NCI-H748 (cell line): ENCODE measurements around the gene XBP1.
A peak's percentile ranks its signal among the peaks of the same experiment; 100 is the strongest.
"Not testable (repeated sequence)": the region's sequence is repeated elsewhere in the genome, so short reads cannot be mapped to it uniquely, and the experiment has no call there.

Source experiments
- DNase-seq: peaks from one replicate; lab custom pipeline; 2025; ENCODE audit not compliant: unreplicated experiment; lab: John Stamatoyannopoulos, UW

XBP1 gene

DNA sequence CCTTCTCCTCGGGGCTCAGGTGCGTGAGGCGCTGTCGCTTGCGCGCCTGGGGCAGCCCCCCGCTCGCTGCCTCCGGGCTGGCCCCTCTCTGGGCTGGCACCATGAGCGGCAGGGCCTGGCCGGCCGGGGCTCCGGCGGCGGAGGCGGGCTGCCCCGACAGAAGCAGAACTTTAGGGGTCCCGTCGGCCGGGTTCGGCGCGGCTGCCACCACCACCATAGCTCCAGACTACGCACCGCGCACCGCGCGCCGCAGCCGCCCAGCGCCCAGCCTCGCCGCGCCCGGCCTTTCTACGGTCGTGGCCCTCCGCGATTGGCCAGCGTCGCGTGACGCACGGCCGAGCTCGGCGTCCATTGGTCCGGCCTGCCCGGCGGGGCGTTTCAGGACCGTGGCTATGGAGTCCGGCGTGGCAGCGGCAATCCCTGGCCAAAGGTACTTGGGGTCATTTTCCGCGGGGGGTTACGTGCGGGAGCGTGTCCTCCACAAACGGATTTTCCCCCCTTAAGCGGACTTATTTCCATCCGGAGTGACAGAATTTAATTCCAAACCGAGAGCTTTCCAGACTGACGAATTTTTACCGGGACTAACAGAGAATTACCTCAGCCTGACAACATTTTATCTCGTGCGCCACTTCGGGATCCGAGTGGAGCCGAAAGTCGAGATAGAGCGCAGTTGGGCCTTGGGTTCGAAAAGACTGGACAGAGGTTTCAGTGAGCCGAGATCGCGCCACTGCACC, at the start of gene XBP1:
TSS of gene XBP1 (minus strand) at position 262 of the 734 bp plus-strand sequence.
- peak; percentile 92 for DNase-seq

GRCh38 chr22:28846994-28847393, 46.6 kb upstream of the XBP1 start:
- no peak for DNase-seq

- DNase-seq, result not testable (repeated sequence)
Observed at GRCh38 chr22:28844277-28844676, 43.9 kb upstream of the XBP1 start.

GRCh38 chr22:28843633-28844032, 43.3 kb upstream of the XBP1 start:
- DNase-seq, result no peak

DNA sequence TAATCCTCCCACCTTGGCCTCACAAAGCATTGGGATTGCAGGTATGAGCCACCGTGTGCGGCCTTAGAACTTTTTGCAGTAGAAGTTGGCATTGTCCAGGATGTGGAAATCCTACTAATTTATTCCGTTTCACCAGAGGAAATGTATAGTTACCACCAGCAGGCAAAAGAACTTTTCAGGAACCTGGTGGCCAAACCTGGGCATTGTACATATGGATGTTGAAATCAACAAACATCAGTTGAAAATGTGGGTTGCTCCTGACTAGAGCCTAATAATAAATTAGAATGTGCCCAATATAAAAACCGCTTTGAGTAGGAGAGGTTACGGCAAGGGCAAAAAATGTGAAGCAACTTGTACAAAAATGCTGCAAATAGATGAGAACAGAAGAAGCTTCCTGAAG, 40.7 kb upstream of the XBP1 start:
- DNase-seq, result no peak

- DNase-seq, result no peak
Observed at GRCh38 chr22:28838971-28839370, 38.6 kb upstream of the XBP1 start.

DNA sequence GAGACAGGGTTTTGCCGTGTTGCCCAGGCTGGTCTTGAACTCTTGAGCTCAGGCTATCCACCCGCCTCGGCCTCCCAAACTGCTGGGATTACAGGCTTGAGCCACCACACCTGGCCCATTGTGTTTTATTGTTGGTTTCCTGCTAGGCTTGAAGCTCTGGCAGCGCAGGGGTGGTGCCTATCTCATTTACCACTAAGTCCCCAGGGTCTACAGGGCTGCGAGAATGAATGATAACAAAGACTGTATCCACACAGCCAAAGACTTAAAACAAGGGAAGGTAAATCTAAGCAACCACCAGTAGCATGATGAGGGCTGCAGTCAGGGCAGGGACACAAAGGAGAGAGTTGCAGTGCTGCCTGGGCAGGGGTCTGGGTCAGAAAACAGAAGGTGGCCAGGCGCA, 37.3 kb upstream of the XBP1 start:
- DNase-seq, result no peak

DNA sequence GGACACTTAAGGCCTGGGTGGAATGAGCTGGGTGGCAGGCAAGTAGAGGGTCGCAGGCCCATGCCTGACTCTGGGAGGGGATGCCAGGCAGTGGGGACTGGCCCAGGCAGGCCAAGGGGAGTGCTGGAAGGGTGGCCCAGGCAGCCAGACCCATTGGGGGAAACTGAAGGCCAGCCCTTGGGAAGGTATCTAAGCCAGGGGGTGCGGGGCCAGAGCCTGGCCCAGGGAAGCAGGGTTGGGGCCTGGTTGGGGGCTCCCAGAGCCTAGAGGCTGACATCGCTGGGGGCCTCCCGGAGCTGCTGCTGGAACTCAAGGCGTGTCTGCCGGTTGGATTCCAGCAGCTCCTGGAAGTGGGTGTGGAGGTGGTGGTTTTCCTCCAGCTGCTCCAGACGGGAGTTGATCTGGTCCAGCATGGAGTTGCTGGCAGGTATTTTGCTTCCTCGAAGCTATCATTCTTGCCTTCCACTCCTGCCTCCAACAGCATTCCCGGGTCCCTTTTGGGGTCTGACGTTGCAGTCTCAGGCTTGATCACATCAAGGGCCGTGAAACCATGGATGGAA, 35.3 kb upstream of the XBP1 start:
- DNase-seq, result no peak

- DNase-seq, result no peak
Observed at GRCh38 chr22:28833276-28833923, 33.0 kb upstream of the XBP1 start.

DNA sequence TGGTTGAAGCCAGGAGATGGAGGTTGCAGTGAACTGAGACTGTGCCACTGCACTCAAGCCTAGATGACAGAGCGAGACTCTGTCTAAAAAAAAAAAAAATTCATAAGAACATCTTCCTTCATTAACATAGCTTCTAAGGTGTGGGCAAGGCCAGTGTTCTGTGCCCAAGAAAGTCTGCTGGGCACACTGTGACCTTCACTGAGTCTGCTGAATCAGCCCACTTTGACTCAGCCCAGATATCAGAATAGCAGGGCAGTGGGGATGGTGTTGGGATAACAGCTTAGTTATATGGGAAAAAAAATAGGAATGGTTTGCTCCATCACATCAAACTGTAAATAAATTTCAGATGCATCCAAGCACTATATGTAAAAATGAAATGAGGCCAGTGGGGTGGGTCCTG, 32.4 kb upstream of the XBP1 start:
- no peak for DNase-seq

DNA sequence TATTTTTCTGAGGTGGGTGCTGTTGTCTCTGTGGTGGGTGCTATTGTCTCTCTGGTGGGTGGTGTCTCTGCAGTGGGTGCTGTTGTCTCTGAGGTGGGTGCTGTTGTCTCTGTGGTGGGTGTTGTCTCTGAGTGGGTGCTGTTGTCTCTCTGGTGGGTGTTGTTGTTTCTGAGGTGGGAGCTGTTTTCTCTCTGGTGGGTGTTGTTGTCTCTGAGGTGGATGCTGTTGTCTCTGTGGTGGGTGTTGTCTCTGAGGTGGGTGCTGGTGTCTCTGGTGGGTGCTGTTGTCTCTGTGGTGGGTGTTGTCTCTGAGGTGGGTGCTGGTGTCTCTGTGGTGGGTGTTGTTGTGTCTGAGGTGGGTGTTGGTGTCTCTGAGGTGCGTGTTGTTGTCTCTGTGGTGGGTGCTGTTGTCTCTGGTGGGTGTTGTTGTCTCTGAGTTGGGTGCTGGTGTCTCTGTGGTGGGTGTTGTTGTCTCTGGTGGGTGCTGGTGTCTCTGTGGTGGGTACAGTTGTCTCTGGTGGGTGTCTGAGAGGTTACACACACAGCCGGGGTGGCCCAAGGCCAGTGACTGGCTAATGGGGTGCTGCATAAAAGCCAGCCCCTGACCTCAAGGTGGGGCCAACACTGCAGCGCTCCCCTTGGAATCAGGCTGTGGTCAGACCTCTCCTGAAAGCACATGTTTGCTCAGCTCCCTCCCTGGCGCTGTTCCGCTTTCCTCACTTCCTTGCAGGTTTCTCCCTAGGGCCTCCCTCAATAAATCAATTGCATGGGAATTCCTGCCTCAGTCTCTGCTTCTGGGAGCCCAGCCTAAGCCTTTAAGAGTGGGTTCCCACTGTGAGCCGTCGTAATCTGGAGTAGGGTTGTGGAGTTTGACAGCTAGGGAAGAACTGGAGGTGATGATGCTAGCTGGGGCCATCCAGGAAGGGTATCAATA, 31.0 kb upstream of the XBP1 start:
- no peak for DNase-seq

- DNase-seq, result no peak
Observed at GRCh38 chr22:28830441-28830840, 30.1 kb upstream of the XBP1 start.

DNA sequence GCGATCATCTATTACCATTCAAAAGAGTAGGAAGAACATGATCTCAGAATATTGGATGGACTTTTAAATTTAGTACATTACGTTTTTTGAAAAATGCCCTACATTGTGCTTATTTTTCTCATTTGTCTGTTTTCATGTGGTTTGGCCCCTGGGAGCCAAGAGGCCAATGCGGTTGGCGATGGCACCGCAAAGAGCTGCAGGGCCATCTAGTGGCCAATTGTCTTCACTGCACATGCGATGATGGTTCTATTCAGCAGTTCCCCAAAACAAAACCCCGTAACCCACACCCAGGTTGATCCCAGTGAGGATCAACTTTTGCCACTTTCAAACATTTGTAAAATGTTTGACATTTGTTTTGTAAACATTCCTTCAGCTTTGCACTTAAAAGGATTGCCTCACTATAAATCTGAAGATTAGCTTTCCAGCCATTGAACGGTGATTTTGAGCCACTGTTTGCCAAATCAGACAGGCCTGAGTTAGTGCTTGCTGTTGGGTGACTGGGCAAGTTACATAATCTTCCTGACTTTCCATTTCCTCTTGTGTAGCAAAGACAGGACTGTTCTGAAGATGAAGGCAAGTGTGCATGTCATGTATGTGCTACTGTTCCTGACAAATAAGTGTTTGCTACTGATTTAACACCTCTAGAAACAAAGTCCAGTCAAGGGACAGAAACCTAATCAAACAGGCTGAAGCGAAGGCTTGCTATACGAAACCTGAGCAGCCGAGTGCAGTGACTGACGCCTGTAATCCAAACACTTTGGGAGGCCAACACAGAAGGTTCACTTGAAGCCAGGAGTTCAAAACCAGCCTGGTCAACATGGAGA, 29.2 kb upstream of the XBP1 start:
- peak; percentile 59 for DNase-seq

GRCh38 chr22:28826921-28827320, 26.6 kb upstream of the XBP1 start:
- no peak for DNase-seq

GRCh38 chr22:28826430-28826829, 26.1 kb upstream of the XBP1 start:
- DNase-seq, result not testable (repeated sequence)

DNA sequence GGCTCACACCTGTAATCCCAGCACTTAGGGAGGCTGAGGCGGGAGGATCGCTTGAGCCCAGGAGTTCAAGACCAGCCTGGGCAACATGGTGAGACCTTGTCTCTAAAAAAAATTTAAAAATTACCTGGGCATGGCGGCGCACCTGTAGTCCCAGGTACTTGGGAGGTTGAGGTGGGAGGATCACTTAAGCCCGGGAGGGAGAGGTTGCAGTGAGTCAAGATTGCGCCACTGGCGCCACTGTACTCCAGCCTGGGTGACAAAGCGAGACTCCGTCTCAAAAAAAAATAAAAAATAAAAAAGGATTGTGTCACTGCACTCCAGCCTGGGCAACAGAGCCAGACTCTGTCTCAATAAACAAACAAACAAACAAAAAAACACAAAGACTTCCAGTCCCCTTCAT, 24.1 kb upstream of the XBP1 start:
- DNase-seq, result not testable (repeated sequence)

DNA sequence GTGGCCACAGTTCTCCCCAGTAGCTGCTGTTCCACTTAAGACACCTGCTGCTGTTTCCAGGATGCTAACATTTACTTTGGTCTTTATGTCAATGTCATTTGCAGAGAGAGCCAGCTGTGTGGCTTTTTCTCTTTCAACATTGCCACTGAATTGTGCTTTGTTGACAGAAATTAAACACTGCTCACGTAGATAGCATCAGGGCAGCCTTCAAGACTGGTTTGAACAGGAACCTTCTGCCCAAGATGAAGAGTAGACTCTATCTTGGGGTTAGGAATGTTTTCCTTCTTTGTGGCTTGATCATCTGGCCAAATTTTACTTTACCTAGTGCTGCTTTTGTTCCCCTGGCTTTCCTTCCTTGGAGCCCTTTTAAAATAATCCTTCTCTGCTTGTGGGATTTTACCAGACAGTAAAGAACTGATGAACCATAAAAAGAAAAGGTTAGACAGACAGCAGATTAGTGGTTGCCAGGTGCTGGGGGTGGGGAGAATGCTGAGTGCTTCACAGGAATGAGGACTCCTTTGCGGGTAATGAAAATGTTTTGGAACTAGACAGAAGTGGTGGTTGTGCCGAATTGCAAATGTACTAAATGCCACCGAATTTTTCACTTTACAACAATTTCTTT, 22.7 kb upstream of the XBP1 start:
- DNase-seq, result peak; percentile 95

- DNase-seq, result no peak
Observed at GRCh38 chr22:28821452-28821851, 21.1 kb upstream of the XBP1 start.

GRCh38 chr22:28820885-28821284, 20.5 kb upstream of the XBP1 start:
- DNase-seq, result no peak
